Measurements from ENCODE around the gene SERPING1.

Gene SERPING1

GRCh38 chr11:57632116-57632515, 34.6 kb downstream of the SERPING1 start:
- Histone ChIP-seq H3K4me3 (ENCODE audit: insufficient read depth, low read length, poor library complexity, severe bottlenecking) (no peak overlapping the region), H3K4me2 (ENCODE audit: low read depth, low read length, poor library complexity, severe bottlenecking) (no peak overlapping the region), H3K79me2 (ENCODE audit: insufficient read depth, low read length) (no peaks in the 10 kb centered on the region), H2AFZ (ENCODE audit: low read depth, low read length, severe bottlenecking) (no peak overlapping the region), H3K9me2 (replicated peaks; ENCODE audit: insufficient read depth, low read length) (no peaks in the 10 kb centered on the region), H3K27ac (ENCODE audit: low read depth, low read length) (no peak overlapping the region), H3K9ac (ENCODE audit: low read length) (no peak overlapping the region), H4K20me1 (ENCODE audit: low read depth, low read length) (no peaks in the 10 kb centered on the region), H3K36me3 (ENCODE audit: low read length) (no peaks in the 10 kb centered on the region), H3K27me3 (ENCODE audit: low read length) (no peaks in the 10 kb centered on the region), H3K9me3 (ENCODE audit: insufficient read depth, low read length) (no peaks in the 10 kb centered on the region), H3F3A (ENCODE audit: insufficient read depth) (no peaks in the 10 kb centered on the region)
- TF ChIP-seq CTCF (IDR thresholded peaks at IDR 0.05; ENCODE audit: insufficient read depth, low read length, poor library complexity, severe bottlenecking) (no peak), EZH2phosphoT487 (conservative IDR thresholded peaks at IDR 0.05; ENCODE audit: low read length) (no peak)

GRCh38 chr11:57633394-57634070, 36.0 kb downstream of the SERPING1 start:
- no peak overlapping the region for H3K27ac ChIP-seq (ENCODE audit: low read depth, low read length)
- no peaks in the 10 kb centered on the region for H3K79me2 ChIP-seq (ENCODE audit: insufficient read depth, low read length)
- no peaks in the 10 kb centered on the region for H3K9me3 ChIP-seq (ENCODE audit: insufficient read depth, low read length)

GRCh38 chr11:57634311-57634710, 36.8 kb downstream of the SERPING1 start:
- H3K9me2 ChIP-seq (replicated peaks; ENCODE audit: insufficient read depth, low read length) = no peaks in the 10 kb centered on the region
- H2AFZ ChIP-seq (ENCODE audit: low read depth, low read length, severe bottlenecking) = no peak overlapping the region
- H3K9me3 ChIP-seq (ENCODE audit: insufficient read depth, low read length) = no peaks in the 10 kb centered on the region
- H3K79me2 ChIP-seq (ENCODE audit: insufficient read depth, low read length) = no peaks in the 10 kb centered on the region
- no peaks in the 10 kb centered on the region for H4K20me1 ChIP-seq (ENCODE audit: low read depth, low read length)
- TF ChIP-seq EZH2phosphoT487 (conservative IDR thresholded peaks at IDR 0.05; ENCODE audit: low read length) (no peak), CTCF (IDR thresholded peaks at IDR 0.05; ENCODE audit: insufficient read depth, low read length, poor library complexity, severe bottlenecking) (no peak)
- no peak overlapping the region for H3K27ac ChIP-seq (ENCODE audit: low read depth, low read length)
- no peak overlapping the region for H3K9ac ChIP-seq (ENCODE audit: low read length)
- no peaks in the 10 kb centered on the region for H3F3A ChIP-seq (ENCODE audit: insufficient read depth)
- H3K36me3 ChIP-seq (ENCODE audit: low read length) = no peaks in the 10 kb centered on the region
- no peak overlapping the region for H3K4me2 ChIP-seq (ENCODE audit: low read depth, low read length, poor library complexity, severe bottlenecking)
- H3K4me3 ChIP-seq (ENCODE audit: insufficient read depth, low read length, poor library complexity, severe bottlenecking) = no peak overlapping the region
- no peaks in the 10 kb centered on the region for H3K27me3 ChIP-seq (ENCODE audit: low read length)

More at GRCh38 chr11:57633394-57634070, 36.0 kb downstream of the SERPING1 start:
- H3F3A ChIP-seq (ENCODE audit: insufficient read depth) = no peaks in the 10 kb centered on the region
- H3K36me3 ChIP-seq (ENCODE audit: low read length) = no peaks in the 10 kb centered on the region
- H2AFZ ChIP-seq (ENCODE audit: low read depth, low read length, severe bottlenecking) = no peak overlapping the region
- no peaks in the 10 kb centered on the region for H3K27me3 ChIP-seq (ENCODE audit: low read length)
- H3K4me2 ChIP-seq (ENCODE audit: low read depth, low read length, poor library complexity, severe bottlenecking) = no peak overlapping the region
- no peaks in the 10 kb centered on the region for H4K20me1 ChIP-seq (ENCODE audit: low read depth, low read length)
- H3K9me2 ChIP-seq (replicated peaks; ENCODE audit: insufficient read depth, low read length) = no peaks in the 10 kb centered on the region
- H3K9ac ChIP-seq (ENCODE audit: low read length) = no peak overlapping the region
- TF ChIP-seq CTCF (IDR thresholded peaks at IDR 0.05; ENCODE audit: insufficient read depth, low read length, poor library complexity, severe bottlenecking) (no peak), EZH2phosphoT487 (conservative IDR thresholded peaks at IDR 0.05; ENCODE audit: low read length) (no peak)
- H3K4me3 ChIP-seq (ENCODE audit: insufficient read depth, low read length, poor library complexity, severe bottlenecking) = no peak overlapping the region

Data from SU-DHL-6 (cell line).